ENCODE measurements around the gene CCSER1. TPM values are rescaled to one million over a fixed set of nuclear protein-coding genes. Genes with fewer than 3 reads are reported as not detected.

CCSER1 gene
- total and polyA plus RNA-seq, 2 of the 8 experiments (the other 6 are each of a cell fraction or from before 2014, with no cell fraction given), result 0.26 to 0.84 TPM

GRCh38 chr4:91577864-91578263, 1450.7 kb downstream of the CCSER1 start:
- Histone ChIP-seq H2BK120ac (replicated peaks; ENCODE audit: low read depth, low read length) (no peak overlapping the region), H4K20me1 (replicated peaks in 1 of 2; ENCODE audit: control insufficient read depth in 1 of 2, insufficient read depth in 2 of 2, low read length in 2 of 2) (no peaks in the 10 kb centered on the region), H4K8ac (ENCODE audit: extremely low read depth, insufficient read depth, low read length) (no peak overlapping the region), H4K5ac (ENCODE audit: insufficient read length, low read depth, low read length) (peak overlapping the region; percentile 64), H3K36me3 (ENCODE audit: control insufficient read depth in 2 of 4, insufficient read depth in 4 of 4, low read length in 3 of 4) (no peaks in the 10 kb centered on the region), H3K27me3 (replicated peaks in 1 of 4; ENCODE audit: control insufficient read depth in 3 of 4, extremely low read depth in 1 of 4, insufficient read depth in 3 of 4, low read length in 3 of 4) (no peaks in the 10 kb centered on the region), H3K18ac (ENCODE audit: extremely low read depth, low read length) (no peak overlapping the region; the same call in 1 of the 2 replicates), H3K9ac (replicated peaks in 1 of 4; ENCODE audit: extremely low read depth in 1 of 4, low read depth in 3 of 4, low read length in 3 of 4) (no peak overlapping the region), H2AFZ (ENCODE audit: low read length) (no peak overlapping the region), H3K79me2 (ENCODE audit: control insufficient read depth in 1 of 2, insufficient read depth in 2 of 2, low read length in 2 of 2) (no peaks in the 10 kb centered on the region), H3K4ac (replicated peaks; ENCODE audit: insufficient read length, low read depth, low read length) (no peak overlapping the region), H2BK5ac (ENCODE audit: low read depth, low read length) (no peak overlapping the region), H3K4me3 (ENCODE audit: extremely low read depth in 1 of 4, insufficient read depth in 2 of 4, low read depth in 3 of 4, low read length in 4 of 4) (peak overlapping the region in 1 of 4 experiments; percentile 39; a peak in 1 of 8 replicates), H3K79me1 (ENCODE audit: low read depth, low read length) (no peaks in the 10 kb centered on the region), H3K4me1 (replicated peaks in 1 of 4; ENCODE audit: control insufficient read depth in 3 of 4, insufficient read depth in 4 of 4, low read length in 3 of 4) (peaks cover 0 to 24% (median 1%) of the 10 kb centered on the region in 4 experiments; a peak in 1 of 7 replicates), H3K9me3 (ENCODE audit: insufficient read depth in 2 of 2, low read depth in 1 of 2, low read length in 1 of 2) (peaks cover 0 to 2% of the 10 kb centered on the region in 2 experiments; a peak in 1 of 4 replicates), H2BK20ac (ENCODE audit: low read length) (peak overlapping the region; percentile 63; the same call in 1 of the 2 replicates), H3K23ac (ENCODE audit: insufficient read length) (no peak overlapping the region), H2BK12ac (ENCODE audit: low read depth, low read length) (no peak overlapping the region), H3K56ac (replicated peaks; ENCODE audit: insufficient read length, low read depth, low read length) (no peak overlapping the region), H4K91ac (replicated peaks; ENCODE audit: insufficient read length, low read length) (no peak overlapping the region), H3K23me2 (ENCODE audit: low read depth, low read length) (no peaks in the 10 kb centered on the region), H3K14ac (ENCODE audit: insufficient read length) (no peak overlapping the region), H3K4me2 (ENCODE audit: insufficient read depth in 1 of 2, low read depth in 2 of 2, low read length in 2 of 2) (peak overlapping the region; percentile 1 to 45), H2BK15ac (ENCODE audit: low read length) (no peak overlapping the region), H2AK5ac (ENCODE audit: low read depth, low read length) (no peak overlapping the region), H3K27ac (ENCODE audit: low read depth, low read length) (no peak overlapping the region)
- POLR2A ChIA-PET (ENCODE audit: partially characterized antibody), result interaction anchor here (0.7 kb wide), 1 partner anchor 35 kb away, joined by 3 read pairs; no protein-coding TSS in a partner anchor
- CTCF ChIA-PET (ENCODE audit: partially characterized antibody), result no interaction called here
- FAIRE-seq (peak; percentile 82), DNase-seq (ENCODE audit: low read depth in 1 of 2, low spot score in 2 of 2) (peak in 1 of 2 experiments; percentile 10)
- TF ChIP-seq RBBP5 (IDR thresholded peaks at IDR 0.05; ENCODE audit: borderline replicate concordance, low read depth, low read length), result no peak
